HL-60 (cell line): Measurements from ENCODE around the gene PPP1R16B.

ENCODE experiments used
- GABPA ChIP-seq: IDR thresholded peaks from 2 replicates; pipeline ENCODE4 v1.6.1; 2012; ENCODE audit warnings: low read depth
- POLR2AphosphoS5 ChIP-seq: IDR thresholded peaks from 2 replicates; pipeline ENCODE4 v1.6.1; 2012; ENCODE audit warnings: low read depth
- TF ChIP-seq, protein P1 (sequence below): IDR thresholded peaks from one replicate; pipeline ENCODE4 v1.5.1; 2011; ENCODE audit warnings: low read length, control low read depth, inconsistent platforms; ENCODE audit not compliant: insufficient read depth
- TF ChIP-seq, protein P2 (sequence below): IDR thresholded peaks from 2 replicates; pipeline ENCODE4 v1.6.1; 2012; ENCODE audit warnings: low read depth; ENCODE audit not compliant: insufficient replicate concordance

DNA sequence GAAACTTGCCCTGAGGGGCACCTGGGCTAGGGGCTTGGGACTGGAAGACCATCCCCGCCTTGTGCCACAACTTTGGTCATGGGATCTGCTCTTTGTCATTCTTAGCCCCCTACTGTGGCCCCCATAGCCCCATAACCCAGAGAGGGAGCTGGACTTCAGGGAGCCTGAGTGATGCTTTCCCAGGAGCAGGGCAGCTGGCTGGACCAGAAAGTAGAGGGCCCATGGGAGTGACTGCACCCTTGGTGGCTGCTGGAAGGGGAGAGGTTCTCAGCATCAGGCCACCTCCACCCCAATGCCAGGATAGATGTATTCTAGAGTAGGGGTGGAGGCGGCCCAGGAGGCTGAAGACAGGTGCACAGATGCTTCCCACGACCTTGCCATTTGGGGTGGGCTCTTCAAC is 114.9 kb downstream of the PPP1R16B start:
- TF ChIP-seq, protein P1, sequence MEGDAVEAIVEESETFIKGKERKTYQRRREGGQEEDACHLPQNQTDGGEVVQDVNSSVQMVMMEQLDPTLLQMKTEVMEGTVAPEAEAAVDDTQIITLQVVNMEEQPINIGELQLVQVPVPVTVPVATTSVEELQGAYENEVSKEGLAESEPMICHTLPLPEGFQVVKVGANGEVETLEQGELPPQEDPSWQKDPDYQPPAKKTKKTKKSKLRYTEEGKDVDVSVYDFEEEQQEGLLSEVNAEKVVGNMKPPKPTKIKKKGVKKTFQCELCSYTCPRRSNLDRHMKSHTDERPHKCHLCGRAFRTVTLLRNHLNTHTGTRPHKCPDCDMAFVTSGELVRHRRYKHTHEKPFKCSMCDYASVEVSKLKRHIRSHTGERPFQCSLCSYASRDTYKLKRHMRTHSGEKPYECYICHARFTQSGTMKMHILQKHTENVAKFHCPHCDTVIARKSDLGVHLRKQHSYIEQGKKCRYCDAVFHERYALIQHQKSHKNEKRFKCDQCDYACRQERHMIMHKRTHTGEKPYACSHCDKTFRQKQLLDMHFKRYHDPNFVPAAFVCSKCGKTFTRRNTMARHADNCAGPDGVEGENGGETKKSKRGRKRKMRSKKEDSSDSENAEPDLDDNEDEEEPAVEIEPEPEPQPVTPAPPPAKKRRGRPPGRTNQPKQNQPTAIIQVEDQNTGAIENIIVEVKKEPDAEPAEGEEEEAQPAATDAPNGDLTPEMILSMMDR = no peak
- TF ChIP-seq POLR2AphosphoS5 (no peak), GABPA (no peak)
- TF ChIP-seq, protein P2, sequence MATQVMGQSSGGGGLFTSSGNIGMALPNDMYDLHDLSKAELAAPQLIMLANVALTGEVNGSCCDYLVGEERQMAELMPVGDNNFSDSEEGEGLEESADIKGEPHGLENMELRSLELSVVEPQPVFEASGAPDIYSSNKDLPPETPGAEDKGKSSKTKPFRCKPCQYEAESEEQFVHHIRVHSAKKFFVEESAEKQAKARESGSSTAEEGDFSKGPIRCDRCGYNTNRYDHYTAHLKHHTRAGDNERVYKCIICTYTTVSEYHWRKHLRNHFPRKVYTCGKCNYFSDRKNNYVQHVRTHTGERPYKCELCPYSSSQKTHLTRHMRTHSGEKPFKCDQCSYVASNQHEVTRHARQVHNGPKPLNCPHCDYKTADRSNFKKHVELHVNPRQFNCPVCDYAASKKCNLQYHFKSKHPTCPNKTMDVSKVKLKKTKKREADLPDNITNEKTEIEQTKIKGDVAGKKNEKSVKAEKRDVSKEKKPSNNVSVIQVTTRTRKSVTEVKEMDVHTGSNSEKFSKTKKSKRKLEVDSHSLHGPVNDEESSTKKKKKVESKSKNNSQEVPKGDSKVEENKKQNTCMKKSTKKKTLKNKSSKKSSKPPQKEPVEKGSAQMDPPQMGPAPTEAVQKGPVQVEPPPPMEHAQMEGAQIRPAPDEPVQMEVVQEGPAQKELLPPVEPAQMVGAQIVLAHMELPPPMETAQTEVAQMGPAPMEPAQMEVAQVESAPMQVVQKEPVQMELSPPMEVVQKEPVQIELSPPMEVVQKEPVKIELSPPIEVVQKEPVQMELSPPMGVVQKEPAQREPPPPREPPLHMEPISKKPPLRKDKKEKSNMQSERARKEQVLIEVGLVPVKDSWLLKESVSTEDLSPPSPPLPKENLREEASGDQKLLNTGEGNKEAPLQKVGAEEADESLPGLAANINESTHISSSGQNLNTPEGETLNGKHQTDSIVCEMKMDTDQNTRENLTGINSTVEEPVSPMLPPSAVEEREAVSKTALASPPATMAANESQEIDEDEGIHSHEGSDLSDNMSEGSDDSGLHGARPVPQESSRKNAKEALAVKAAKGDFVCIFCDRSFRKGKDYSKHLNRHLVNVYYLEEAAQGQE = no peak
